Vagina (tissue), 2 donors: ENCODE results near the gene GRK1.

Experiments used
- CTCF ChIP-seq, 3 experiments: fragments of 450-650 bp in 2 of 3; fragments of 200-600 bp in 1 of 3; sonication (generic) in 1 of 3; IDR thresholded peaks; one replicate each; pipeline ENCODE4 v1.5.1; 2017 to 2019; ENCODE audit warnings: antibody characterized with exemption in 3 of 3, mild to moderate bottlenecking in 2 of 3, moderate library complexity in 2 of 3
- POLR2A ChIP-seq, 2 donors: fragments of 450-650 bp; IDR thresholded peaks; one replicate each; pipeline ENCODE4 v1.6.1; 2017; ENCODE audit warnings: antibody characterized with exemption in 2 of 2, mild to moderate bottlenecking in 2 of 2, moderate library complexity in 2 of 2

GRCh38 chr13:113667771-113668490 is 912 bp downstream of the GRK1 start:
- no peak for TF ChIP-seq CTCF (IDR thresholded peaks at IDR 0.05)
- no peak for TF ChIP-seq POLR2A (IDR thresholded peaks at IDR 0.05)
